Mesothelial cell of epicardium (in vitro differentiated cells): ENCODE data around the gene MAOB. TPM values are rescaled to one million over a fixed set of nuclear protein-coding genes. Genes with fewer than 3 reads are reported as not detected.

Experiments used
- DNase-seq, 2 experiments: peaks; one replicate each; pipeline ENCODE4 v3.0.0; 2021; ENCODE audit warnings: low spot score in 2 of 2; ENCODE audit not compliant: unreplicated experiment in 2 of 2
- H3K27ac Mint-ChIP-seq: 2 replicates; pipeline ENCODE4 v1.8.0; 2021; ENCODE audit warnings: mixed read lengths
- H3K27me3 Mint-ChIP-seq: 2 replicates; pipeline ENCODE4 v1.8.0; 2021; ENCODE audit warnings: low read depth, mixed read lengths
- H3K36me3 Mint-ChIP-seq: 2 replicates; pipeline ENCODE4 v1.8.0; 2021; ENCODE audit warnings: mixed read lengths
- H3K4me1 Mint-ChIP-seq: 2 replicates; pipeline ENCODE4 v1.8.0; 2021; ENCODE audit warnings: mixed read lengths
- H3K4me3 Mint-ChIP-seq: 2 replicates; pipeline ENCODE4 v1.8.0; 2021; ENCODE audit warnings: mild to moderate bottlenecking, moderate library complexity, mixed read lengths
- H3K9me3 Mint-ChIP-seq: 2 replicates; pipeline ENCODE4 v1.8.0; 2021; ENCODE audit warnings: mixed read lengths
- CTCF ChIP-seq: fragments of 200-600 bp; sonication (generic); IDR thresholded peaks from one replicate; pipeline ENCODE4 v1.5.0; 2021; ENCODE audit warnings: antibody characterized with exemption; ENCODE audit not compliant: unreplicated experiment
- total RNA-seq: library from RNA; stranded (reverse); gene quantifications from 3 replicates; pipeline ENCODE4 v1.2.1, GENCODE V29; 2021

Gene MAOB
- total RNA-seq, 1 donor from 2014 or later = 0.65 TPM

GRCh38 chrX:43815209-43815608 lies 67.0 kb downstream of the MAOB start:
- Mint-ChIP-seq H3K27ac (no peak overlapping the region), H3K4me3 (no peak overlapping the region), H3K9me3 (peaks cover 24% of the 10 kb centered on the region)

GRCh38 chrX:43813898-43814297 lies 68.4 kb downstream of the MAOB start:
- DNase-seq = no peak
- H3K27ac Mint-ChIP-seq = no peak overlapping the region

More at GRCh38 chrX:43815209-43815608, 67.0 kb downstream of the MAOB start:
- TF ChIP-seq CTCF = no peak
- Mint-ChIP-seq H3K36me3 (no peaks in the 10 kb centered on the region), H3K27me3 (peaks cover 8% of the 10 kb centered on the region), H3K4me1 (no peaks in the 10 kb centered on the region)
- DNase-seq = no peak

GRCh38 chrX:43813319-43813718 lies 68.9 kb downstream of the MAOB start:
- H3K27me3 Mint-ChIP-seq = peaks cover 8% of the 10 kb centered on the region
- H3K4me1 Mint-ChIP-seq = no peaks in the 10 kb centered on the region
- no peaks in the 10 kb centered on the region for H3K36me3 Mint-ChIP-seq
- no peak overlapping the region for H3K4me3 Mint-ChIP-seq
- H3K27ac Mint-ChIP-seq = no peak overlapping the region
- no peak for DNase-seq
- peaks cover 21% of the 10 kb centered on the region for H3K9me3 Mint-ChIP-seq
- no peak for TF ChIP-seq CTCF

More at GRCh38 chrX:43813898-43814297, 68.4 kb downstream of the MAOB start:
- no peak for TF ChIP-seq CTCF
- Mint-ChIP-seq H3K9me3 (peaks cover 24% of the 10 kb centered on the region), H3K4me1 (no peaks in the 10 kb centered on the region), H3K36me3 (no peaks in the 10 kb centered on the region), H3K4me3 (no peak overlapping the region), H3K27me3 (peaks cover 8% of the 10 kb centered on the region)

- no peaks in the 10 kb centered on the region for H3K4me1 Mint-ChIP-seq
- H3K27ac Mint-ChIP-seq = no peak overlapping the region
- H3K4me3 Mint-ChIP-seq = no peak overlapping the region
- no peak for DNase-seq
- TF ChIP-seq CTCF = no peak
- H3K36me3 Mint-ChIP-seq = no peaks in the 10 kb centered on the region
- H3K27me3 Mint-ChIP-seq = no peaks in the 10 kb centered on the region
- H3K9me3 Mint-ChIP-seq = peaks cover 19% of the 10 kb centered on the region
Measured at GRCh38 chrX:43809463-43809862, 72.8 kb downstream of the MAOB start.

GRCh38 chrX:43808231-43808630 lies 74.0 kb downstream of the MAOB start:
- no peak overlapping the region for H3K27ac Mint-ChIP-seq
- DNase-seq = no peak
- no peaks in the 10 kb centered on the region for H3K27me3 Mint-ChIP-seq
- no peaks in the 10 kb centered on the region for H3K36me3 Mint-ChIP-seq
- H3K4me1 Mint-ChIP-seq = no peaks in the 10 kb centered on the region
- peaks cover 21% of the 10 kb centered on the region for H3K9me3 Mint-ChIP-seq
- no peak overlapping the region for H3K4me3 Mint-ChIP-seq
- no peak for TF ChIP-seq CTCF

GRCh38 chrX:43805579-43805978 lies 76.7 kb downstream of the MAOB start:
- H3K27ac Mint-ChIP-seq = no peak overlapping the region
- no peak overlapping the region for H3K4me3 Mint-ChIP-seq
- no peaks in the 10 kb centered on the region for H3K4me1 Mint-ChIP-seq
- peaks cover 22% of the 10 kb centered on the region for H3K9me3 Mint-ChIP-seq
- TF ChIP-seq CTCF = no peak
- H3K27me3 Mint-ChIP-seq = no peaks in the 10 kb centered on the region
- no peaks in the 10 kb centered on the region for H3K36me3 Mint-ChIP-seq
- no peak for DNase-seq
